ENCODE measurements around the gene FAM47E. TPM values are rescaled to one million over a fixed set of nuclear protein-coding genes. Genes with fewer than 3 reads are reported as not detected.
"Not testable (repeated sequence)": the region's sequence is repeated elsewhere in the genome, so short reads cannot be mapped to it uniquely, and the experiment has no call there.

The FAM47E gene
- polyA plus RNA-seq, 1 donor (not counting 4 experiments of a cell fraction or from before 2014, with no cell fraction given) = 0.29 TPM

DNA sequence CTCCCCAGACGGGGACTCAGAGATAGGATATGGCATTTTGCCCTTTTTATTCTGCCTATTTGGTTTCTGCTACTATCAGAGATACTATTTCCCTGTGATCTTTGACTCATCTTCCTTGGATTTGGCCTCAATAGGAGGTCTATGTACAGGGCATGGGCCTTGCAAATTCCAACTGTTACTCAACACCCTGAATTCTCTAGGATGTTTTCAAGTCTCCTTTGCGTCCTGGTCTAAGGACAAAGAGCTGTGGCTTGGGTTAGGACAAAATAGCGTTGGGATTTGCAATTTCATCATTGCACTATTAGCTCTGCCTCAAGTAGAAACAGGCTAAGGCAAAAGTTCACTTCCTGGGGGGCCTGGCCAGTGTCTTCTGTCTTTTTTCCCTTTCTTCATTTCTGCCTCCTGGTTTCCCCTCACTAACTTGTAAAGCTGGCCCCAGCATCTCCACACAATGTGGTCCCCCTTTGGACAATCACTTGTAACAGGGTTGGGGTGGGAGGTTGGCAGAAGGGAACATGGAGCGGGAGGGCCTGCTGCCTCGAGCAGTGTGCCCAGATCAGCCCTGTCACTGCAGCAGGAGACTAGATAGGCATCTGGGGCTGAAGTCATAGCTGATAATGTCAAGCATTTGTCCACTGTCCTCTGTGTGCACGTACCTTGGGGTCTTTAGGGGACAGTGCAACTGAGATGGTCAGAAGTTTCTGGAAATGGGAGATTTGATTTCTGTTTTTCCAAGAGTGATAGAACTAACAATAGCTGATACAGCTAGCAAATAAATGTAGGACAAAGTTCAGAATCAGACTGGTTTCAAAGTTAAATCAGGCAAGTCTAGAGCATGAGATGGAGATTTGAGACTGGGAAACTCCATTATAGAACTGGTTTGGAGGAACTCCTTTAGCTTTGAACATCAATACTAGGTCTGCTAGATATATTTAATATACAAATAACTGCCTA is 29.2 kb downstream of the FAM47E start:
- TF ChIP-seq EZH2 (IDR thresholded peaks at IDR 0.05; ENCODE audit: low read length) = no peak
- TF ChIP-seq, protein P1, sequence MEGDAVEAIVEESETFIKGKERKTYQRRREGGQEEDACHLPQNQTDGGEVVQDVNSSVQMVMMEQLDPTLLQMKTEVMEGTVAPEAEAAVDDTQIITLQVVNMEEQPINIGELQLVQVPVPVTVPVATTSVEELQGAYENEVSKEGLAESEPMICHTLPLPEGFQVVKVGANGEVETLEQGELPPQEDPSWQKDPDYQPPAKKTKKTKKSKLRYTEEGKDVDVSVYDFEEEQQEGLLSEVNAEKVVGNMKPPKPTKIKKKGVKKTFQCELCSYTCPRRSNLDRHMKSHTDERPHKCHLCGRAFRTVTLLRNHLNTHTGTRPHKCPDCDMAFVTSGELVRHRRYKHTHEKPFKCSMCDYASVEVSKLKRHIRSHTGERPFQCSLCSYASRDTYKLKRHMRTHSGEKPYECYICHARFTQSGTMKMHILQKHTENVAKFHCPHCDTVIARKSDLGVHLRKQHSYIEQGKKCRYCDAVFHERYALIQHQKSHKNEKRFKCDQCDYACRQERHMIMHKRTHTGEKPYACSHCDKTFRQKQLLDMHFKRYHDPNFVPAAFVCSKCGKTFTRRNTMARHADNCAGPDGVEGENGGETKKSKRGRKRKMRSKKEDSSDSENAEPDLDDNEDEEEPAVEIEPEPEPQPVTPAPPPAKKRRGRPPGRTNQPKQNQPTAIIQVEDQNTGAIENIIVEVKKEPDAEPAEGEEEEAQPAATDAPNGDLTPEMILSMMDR (optimal IDR thresholded peaks at IDR 0.05 in 1 of 3, IDR thresholded peaks at IDR 0.05 in 1 of 3, conservative IDR thresholded peaks at IDR 0.05 in 1 of 3; ENCODE audit: extremely low read depth in 1 of 3, insufficient read depth in 2 of 3, low read length in 3 of 3) = no peak
- no peak overlapping the region for H3K9ac ChIP-seq (ENCODE audit: control insufficient read depth, extremely low read depth, insufficient read depth, low read length)
- no peaks in the 10 kb centered on the region for H3K9me1 ChIP-seq (ENCODE audit: control insufficient read depth, extremely low read depth, insufficient read depth, low read length)
- no peak for DNase-seq (ENCODE audit: low read depth, low spot score)
- dilution Hi-C loops (cut with MboI; ENCODE audit: extremely low pct_ligation_motif_present, low sequenced_read_pairs) = no loop called here
- H3K36me3 ChIP-seq (ENCODE audit: control insufficient read depth in 2 of 2, extremely low read depth in 1 of 2, insufficient read depth in 2 of 2, low read length in 2 of 2) = no peaks in the 10 kb centered on the region
- H2AFZ ChIP-seq (ENCODE audit: control insufficient read depth, low read length) = no peak overlapping the region
- no peak overlapping the region for H3K4me2 ChIP-seq (ENCODE audit: control insufficient read depth, extremely low read depth, insufficient read depth, low read depth, low read length)
- H4K20me1 ChIP-seq (ENCODE audit: control insufficient read depth, extremely low read depth, insufficient read depth, low read length) = no peaks in the 10 kb centered on the region
- no peak for FAIRE-seq
- no peak overlapping the region for H3K27ac ChIP-seq (ENCODE audit: control insufficient read depth, insufficient read depth, low read length)
- no peaks in the 10 kb centered on the region for H3K27me3 ChIP-seq (ENCODE audit: control insufficient read depth, extremely low read depth, insufficient read depth, low read length)
- H3K4me1 ChIP-seq (ENCODE audit: control insufficient read depth, extremely low read depth, insufficient read depth, low read length) = no peaks in the 10 kb centered on the region
- no peaks in the 10 kb centered on the region for H3K79me2 ChIP-seq (ENCODE audit: control insufficient read depth, insufficient read depth, low read length)
- no peak overlapping the region for H3K4me3 ChIP-seq (ENCODE audit: control insufficient read depth in 2 of 3, extremely low read depth in 1 of 3, insufficient read depth in 2 of 3, low read depth in 1 of 3, low read length in 3 of 3)
- H3K9me3 ChIP-seq (ENCODE audit: control insufficient read depth, low read depth, low read length) = no peaks in the 10 kb centered on the region

DNA sequence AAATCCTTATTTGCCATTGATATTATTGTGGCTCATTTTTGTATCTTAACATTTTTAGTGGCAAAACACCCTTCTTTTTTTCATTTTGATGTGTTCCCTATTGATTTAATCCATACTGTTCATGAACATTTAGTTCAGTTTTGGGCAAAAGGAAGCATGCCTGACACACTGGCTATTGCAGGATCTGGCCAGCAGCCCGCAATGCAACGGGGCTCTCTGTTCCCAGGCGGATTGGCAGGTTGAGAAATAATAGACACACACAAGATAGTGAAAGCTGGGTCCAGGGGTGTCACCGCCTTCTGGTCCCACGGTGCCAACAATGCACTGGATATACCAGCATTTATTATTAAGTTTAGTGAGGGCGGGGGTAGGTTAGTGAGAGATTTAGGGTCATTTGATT is 30.1 kb downstream of the FAM47E start:
- H3K9me3 ChIP-seq (ENCODE audit: control insufficient read depth, low read depth, low read length); H3K9ac ChIP-seq (ENCODE audit: control insufficient read depth, extremely low read depth, insufficient read depth, low read length); H3K27me3 ChIP-seq (ENCODE audit: control insufficient read depth, extremely low read depth, insufficient read depth, low read length); FAIRE-seq; H3K4me2 ChIP-seq (ENCODE audit: control insufficient read depth, extremely low read depth, insufficient read depth, low read depth, low read length); H3K4me1 ChIP-seq (ENCODE audit: control insufficient read depth, extremely low read depth, insufficient read depth, low read length); H3K36me3 ChIP-seq (ENCODE audit: control insufficient read depth in 2 of 2, extremely low read depth in 1 of 2, insufficient read depth in 2 of 2, low read length in 2 of 2); H2AFZ ChIP-seq (ENCODE audit: control insufficient read depth, low read length); H3K9me1 ChIP-seq (ENCODE audit: control insufficient read depth, extremely low read depth, insufficient read depth, low read length); H3K27ac ChIP-seq (ENCODE audit: control insufficient read depth, insufficient read depth, low read length); DNase-seq (ENCODE audit: low read depth, low spot score); H4K20me1 ChIP-seq (ENCODE audit: control insufficient read depth, extremely low read depth, insufficient read depth, low read length); dilution Hi-C loops (cut with MboI; ENCODE audit: extremely low pct_ligation_motif_present, low sequenced_read_pairs); H3K4me3 ChIP-seq (ENCODE audit: control insufficient read depth in 2 of 3, extremely low read depth in 1 of 3, insufficient read depth in 2 of 3, low read depth in 1 of 3, low read length in 3 of 3); H3K79me2 ChIP-seq (ENCODE audit: control insufficient read depth, insufficient read depth, low read length): not testable (repeated sequence)

Data from keratinocyte (primary cell).